Adrenal gland (tissue), 12 donors: ENCODE measurements around the gene KAT7. TPM values are rescaled to one million over a fixed set of nuclear protein-coding genes. Genes with fewer than 3 reads are reported as not detected.

Experiments
- DNase-seq, 7 donors: peaks; one replicate each; pipeline ENCODE4 v3.0.0-alpha.2; 2019 to 2020
- H3K27ac ChIP-seq, 5 donors: fragments of 200-600 bp; sonication (generic) in 4 of 5; 1 replicate in 3 of 5; 2 replicates in 2 of 5; pipeline versions ENCODE4 v1.5.1 to v1.8.0; 2016 to 2020; ENCODE audit warnings: mild to moderate bottlenecking in 1 of 5
- H3K27me3 ChIP-seq: fragments of 200-600 bp; 2 replicates; pipeline ENCODE4 v1.8.0; 2021
- H3K36me3 ChIP-seq, 2 donors: fragments of 200-600 bp; replicated peaks in 1 of 2; 1 replicate in 1 of 2; 2 replicates in 1 of 2; pipeline versions ENCODE4 v1.5.1 to v1.8.0; 2018 to 2022
- H3K4me1 ChIP-seq, 2 donors: fragments of 200-600 bp; replicated peaks in 1 of 2; 1 replicate in 1 of 2; 2 replicates in 1 of 2; pipeline versions ENCODE4 v1.5.1 to v1.8.0; 2018 to 2021
- H3K4me3 ChIP-seq, 4 donors: fragments of 200-600 bp; sonication (generic) in 3 of 4; one replicate each; pipeline ENCODE4 v1.5.1; 2016 to 2018
- H3K9me3 ChIP-seq, 3 donors: fragments of 200-600 bp; sonication (generic) in 1 of 3; replicated peaks in 1 of 3; 1 replicate in 2 of 3; 2 replicates in 1 of 3; pipeline versions ENCODE4 v1.5.1 to v1.8.0; 2016 to 2021
- POLR2A ChIP-seq, 2 donors: fragments of 450-650 bp; IDR thresholded peaks; one replicate each; pipeline ENCODE4 v1.6.1; 2017; ENCODE audit warnings: antibody characterized with exemption in 2 of 2, mild to moderate bottlenecking in 2 of 2, moderate library complexity in 1 of 2
- WGBS, 4 donors: extraction: QIAGEN DNeasy Blood & Tissue Kit in 2 of 4; methylation state at CpG; one replicate each; pipeline versions ENCODE4 v1.1.5 to v1.1.7; 2013 to 2017; 5-methylcytosine and 5-hydroxymethylcytosine counted together
- intact Hi-C, 2 donors: fragments of 100-400 bp; cut with DNase I; formaldehyde crosslinking; loops; one replicate each; pipeline versions ENCODE4 v1.14.1 to v1.15.0; 2022 to 2023
- polyA plus RNA-seq, 3 donors: library from polyadenylated mRNA; stranded (reverse); fragments of 200-250 nt in 2 of 3; fragments of 350-450 nt in 1 of 3; fragmentation: Illumina TruSeq in 1 of 3; extraction: RNeasy Lipid Tissue Mini Kit (QIAGEN cat#74804) in 1 of 3; gene quantifications; one replicate each; pipeline ENCODE4 v1.2.3, GENCODE V29; 2013 to 2014
- total RNA-seq, 9 donors: library from RNA; depleted of rRNA in 4 of 9; stranded (reverse); fragments of >200 nt in 4 of 9; fragments of 120-200 nt in 1 of 9; fragmentation: NEBNext Ultra II Directional in 1 of 9; extraction: Animal tissue kit (Norgen Biotek cat#: 25700) in 1 of 9; gene quantifications; one replicate each; pipeline versions ENCODE4 v1.1.0 to v1.2.4, GENCODE V29; 2013 to 2023
- TF ChIP-seq, protein P1 (sequence below), 6 experiments: fragments of 450-650 bp in 4 of 6; fragments of 200-600 bp in 2 of 6; sonication (generic) in 1 of 6; IDR thresholded peaks; 1 replicate in 5 of 6; 2 replicates in 1 of 6; pipeline versions ENCODE4 v1.5.1 to v1.8.0; 2016 to 2021; ENCODE audit warnings: antibody characterized with exemption in 6 of 6, mild to moderate bottlenecking in 2 of 6, moderate library complexity in 1 of 6
- donor health status: healthy with polysubstance abuse.
- donor health status: Bipolar disorder and iron deficiency.
- donor health status: DM: yes; HTN: yes; CAD: no.
- donor health status: DM: no; HTN: no; CAD: no.
- donor health status: DM: no; HTN: no; CAD: no.
- donor health status: DM: yes; HTN: yes; CAD: no.

The KAT7 gene
- total and polyA plus RNA-seq, 12 donors = 5.2 to 54.7 (median 39.8) TPM

DNA sequence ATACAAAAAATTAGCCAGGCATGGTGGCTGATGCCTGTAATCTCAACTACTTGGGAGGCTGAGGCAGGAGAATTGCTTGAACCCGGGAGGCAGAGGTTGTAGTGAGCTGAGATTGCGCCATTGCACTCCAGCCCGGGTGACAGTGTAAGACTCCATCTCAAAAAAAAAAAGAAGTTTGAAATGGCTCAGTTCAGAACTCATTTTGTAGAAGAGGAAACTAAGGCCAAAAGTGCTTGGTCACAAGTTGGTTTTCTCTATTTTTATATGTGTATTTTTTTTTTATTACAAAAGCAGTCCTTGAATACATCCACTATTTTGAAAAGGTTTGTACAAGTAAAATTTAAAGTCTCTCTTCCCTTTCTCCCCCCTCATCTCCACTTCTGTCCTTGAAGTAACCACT, 53.9 kb downstream of the KAT7 start:
- H3K27ac ChIP-seq = no peak overlapping the region
- H3K4me1 ChIP-seq = peaks cover 0 to 20% of the 10 kb centered on the region in 2 donors
- TF ChIP-seq POLR2A (IDR thresholded peaks at IDR 0.05) = no peak
- TF ChIP-seq, protein P1, sequence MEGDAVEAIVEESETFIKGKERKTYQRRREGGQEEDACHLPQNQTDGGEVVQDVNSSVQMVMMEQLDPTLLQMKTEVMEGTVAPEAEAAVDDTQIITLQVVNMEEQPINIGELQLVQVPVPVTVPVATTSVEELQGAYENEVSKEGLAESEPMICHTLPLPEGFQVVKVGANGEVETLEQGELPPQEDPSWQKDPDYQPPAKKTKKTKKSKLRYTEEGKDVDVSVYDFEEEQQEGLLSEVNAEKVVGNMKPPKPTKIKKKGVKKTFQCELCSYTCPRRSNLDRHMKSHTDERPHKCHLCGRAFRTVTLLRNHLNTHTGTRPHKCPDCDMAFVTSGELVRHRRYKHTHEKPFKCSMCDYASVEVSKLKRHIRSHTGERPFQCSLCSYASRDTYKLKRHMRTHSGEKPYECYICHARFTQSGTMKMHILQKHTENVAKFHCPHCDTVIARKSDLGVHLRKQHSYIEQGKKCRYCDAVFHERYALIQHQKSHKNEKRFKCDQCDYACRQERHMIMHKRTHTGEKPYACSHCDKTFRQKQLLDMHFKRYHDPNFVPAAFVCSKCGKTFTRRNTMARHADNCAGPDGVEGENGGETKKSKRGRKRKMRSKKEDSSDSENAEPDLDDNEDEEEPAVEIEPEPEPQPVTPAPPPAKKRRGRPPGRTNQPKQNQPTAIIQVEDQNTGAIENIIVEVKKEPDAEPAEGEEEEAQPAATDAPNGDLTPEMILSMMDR (IDR thresholded peaks at IDR 0.05) = no peak
- no peaks in the 10 kb centered on the region for H3K27me3 ChIP-seq
- no peak for DNase-seq
- H3K36me3 ChIP-seq = no peaks in the 10 kb centered on the region
- WGBS, 4 donors = 60 to 81% (median 72%) methylated on average over 3 of the region's 3 CpGs
- intact Hi-C loops = loop anchor here in 1 of 2 donors (10.0 kb wide), 1 partner anchor 48 kb away; no protein-coding TSS in a partner anchor
- H3K4me3 ChIP-seq = no peak overlapping the region
- H3K9me3 ChIP-seq = no peaks in the 10 kb centered on the region

DNA sequence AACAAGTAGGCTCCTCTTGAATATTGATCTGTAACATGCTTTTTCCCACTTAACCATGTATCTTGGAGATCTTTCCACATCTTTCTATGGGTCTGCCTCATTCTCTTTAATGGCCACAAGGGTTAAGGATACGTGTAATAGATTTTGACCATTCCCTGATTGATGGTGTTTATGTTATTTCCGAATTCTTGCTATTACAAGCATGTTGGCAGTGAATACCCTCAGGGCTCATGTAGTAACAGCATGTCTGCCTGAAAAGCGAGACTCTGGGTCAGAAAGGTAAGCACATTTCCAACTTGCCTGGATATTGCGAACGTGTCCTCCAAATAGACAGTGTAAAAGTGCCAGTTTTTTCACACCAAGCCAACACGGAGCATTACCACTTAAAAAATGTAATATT, 54.4 kb downstream of the KAT7 start:
- intact Hi-C loops = loop anchor here in 1 of 2 donors (10.0 kb wide), 1 partner anchor 48 kb away; no protein-coding TSS in a partner anchor
- Histone ChIP-seq H3K36me3 (no peaks in the 10 kb centered on the region), H3K27me3 (no peaks in the 10 kb centered on the region), H3K4me1 (peaks cover 0 to 20% of the 10 kb centered on the region in 2 donors), H3K9me3 (no peaks in the 10 kb centered on the region), H3K4me3 (no peak overlapping the region), H3K27ac (no peak overlapping the region)
- DNase-seq = no peak
- 73 to 83% (median 80%) methylated on average over 6 of the region's 6 CpGs for WGBS, 4 donors
- TF ChIP-seq, protein P1 (IDR thresholded peaks at IDR 0.05) = no peak
- no peak for TF ChIP-seq POLR2A (IDR thresholded peaks at IDR 0.05)

DNA sequence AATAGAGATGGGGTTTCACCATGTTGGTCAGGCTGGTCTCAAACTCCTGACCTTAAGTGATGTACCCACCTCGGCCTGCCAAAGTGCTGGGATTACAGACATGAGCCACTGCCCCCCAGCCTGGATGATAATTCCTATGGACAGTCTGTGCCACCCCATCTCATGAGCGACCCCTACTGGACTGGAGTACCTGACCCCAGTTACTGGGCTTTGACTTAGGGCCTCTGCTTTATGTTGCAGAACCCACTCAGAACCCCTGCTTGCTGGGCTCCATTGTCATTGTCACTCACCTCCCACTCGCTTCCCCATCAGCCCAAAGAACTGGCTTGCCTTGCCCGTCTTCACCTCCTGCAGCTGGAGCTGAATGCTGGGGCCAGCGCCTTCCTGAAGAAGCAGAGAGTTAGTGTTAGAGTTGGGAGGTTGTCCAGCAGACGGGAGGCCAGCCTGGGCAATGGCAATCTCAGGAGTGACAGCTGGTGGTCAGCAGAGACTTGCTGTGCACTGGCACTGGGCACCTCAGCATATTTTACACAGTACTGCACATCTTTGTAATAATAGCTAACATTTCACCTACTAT, 55.4 kb downstream of the KAT7 start:
- no peaks in the 10 kb centered on the region for H3K27me3 ChIP-seq
- no peaks in the 10 kb centered on the region for H3K9me3 ChIP-seq
- intact Hi-C loops = loop anchor here in 1 of 2 donors (10.0 kb wide), 1 partner anchor 49 kb away; no protein-coding TSS in a partner anchor
- no peak overlapping the region for H3K27ac ChIP-seq
- 79 to 96% (median 92%) methylated on average over 5 to 6 of the region's 6 CpGs for WGBS, 4 donors
- no peak overlapping the region for H3K4me3 ChIP-seq
- DNase-seq = no peak
- no peak for TF ChIP-seq POLR2A (IDR thresholded peaks at IDR 0.05)
- TF ChIP-seq, protein P1 (IDR thresholded peaks at IDR 0.05) = peak in 1 of 6 experiments; percentile 11
- peaks cover 0 to 20% of the 10 kb centered on the region in 2 donors for H3K4me1 ChIP-seq
- H3K36me3 ChIP-seq = no peaks in the 10 kb centered on the region

DNA sequence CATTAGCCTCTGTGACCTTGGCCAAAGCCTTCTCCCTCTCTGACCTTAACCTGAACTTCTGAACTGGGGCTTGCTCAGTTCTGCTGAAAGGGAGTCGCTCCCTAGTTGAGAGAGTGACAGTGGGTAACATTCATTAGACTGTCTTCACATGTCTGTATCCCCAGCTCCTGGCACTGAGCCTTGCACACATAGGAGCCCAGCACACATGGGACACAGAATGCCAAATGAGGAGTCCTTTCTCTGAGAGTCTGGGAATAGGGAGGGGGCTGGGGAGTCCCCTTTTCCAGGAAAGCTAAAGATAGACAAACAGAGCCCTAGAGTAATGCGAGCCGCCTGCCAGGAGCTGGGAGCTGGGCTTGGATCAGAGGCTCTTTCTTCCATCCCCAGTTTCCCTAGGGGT, 56.8 kb downstream of the KAT7 start:
- H3K4me3 ChIP-seq = no peak overlapping the region
- H3K4me1 ChIP-seq = peaks cover 0 to 21% of the 10 kb centered on the region in 2 donors
- TF ChIP-seq POLR2A (IDR thresholded peaks at IDR 0.05) = no peak
- TF ChIP-seq, protein P1 (IDR thresholded peaks at IDR 0.05) = no peak
- DNase-seq = peak in 6 of 7 donors; percentile 53 to 75 (median 62)
- WGBS, 4 donors = 15 to 34% (median 22%) methylated on average over 1 to 3 of the region's 3 CpGs
- no peaks in the 10 kb centered on the region for H3K36me3 ChIP-seq
- peak overlapping the region in 2 of 5 donors; percentile 52 to 65 for H3K27ac ChIP-seq
- H3K27me3 ChIP-seq = no peaks in the 10 kb centered on the region
- intact Hi-C loops = loop anchor here in 1 of 2 donors (10.0 kb wide), 1 partner anchor 51 kb away; no protein-coding TSS in a partner anchor
- H3K9me3 ChIP-seq = no peaks in the 10 kb centered on the region
